GM12878 (cell line): Measurements from ENCODE around the gene GPR171. TPM values are rescaled to one million over a fixed set of nuclear protein-coding genes. Genes with fewer than 3 reads are reported as not detected.

ENCODE experiments used
- ATAC-seq: fragments of 200-7000 bp; cut with Tn5 transposase; 3 replicates; pipeline ENCODE4 v1.9.1; 2020; ENCODE audit warnings: mild to moderate bottlenecking, moderate library complexity
- BruUV-seq: library from RNA; stranded (reverse); fragments of 400-500 nt; replicated peaks from 2 replicates; lab custom pipeline; 2021; lab: Mats Ljungman, UMichigan
- CTCF ChIA-PET: fragments of 300-600 bp; sonication (Branson Sonifier 250); formaldehyde crosslinking; extraction: SDS; loops from one replicate; lab custom pipeline; 2021; ENCODE audit warnings: inconsistent platforms; lab: Yijun Ruan, JAX
- POLR2A ChIA-PET: fragments of 350-600 bp; formaldehyde crosslinking; extraction: SDS; loops from one replicate; lab custom pipeline; 2021; ENCODE audit warnings: inconsistent platforms; lab: Charles Lee
- RAD21 ChIA-PET: fragments of 300-600 bp; sonication (Branson Sonifier 250); formaldehyde crosslinking; loops from one replicate; lab custom pipeline; 2023; ENCODE audit warnings: antibody characterized with exemption; ENCODE audit not compliant: unreplicated experiment; lab: Charles Lee
- SMC1A ChIA-PET: fragments of 300-600 bp; sonication (Branson Sonifier 250); formaldehyde crosslinking; loops from one replicate; lab custom pipeline; 2023; ENCODE audit not compliant: unreplicated experiment, uncharacterized antibody; lab: Charles Lee
- DNase-seq: peaks from one replicate; pipeline ENCODE4 v3.0.0-alpha.2; 2011; ENCODE audit warnings: low read depth, low spot score
- FAIRE-seq: peaks from 3 replicates; lab custom pipeline; 2011; peaks lifted over from hg19 to GRCh38; lab: Jason Lieb, UNC
- H2AFZ ChIP-seq: 2 replicates; pipeline ENCODE4 v1.6.0; 2011; ENCODE audit warnings: low read depth, low read length, control low read depth; ENCODE audit not compliant: control insufficient read depth
- H3K27ac ChIP-seq: 2 replicates; pipeline ENCODE4 v1.5.1; 2011; ENCODE audit warnings: control low read depth; ENCODE audit not compliant: control insufficient read depth, insufficient read depth
- H3K27me3 ChIP-seq, 2 experiments: replicated peaks in 1 of 2; 2 replicates each; pipeline versions ENCODE4 v1.6.0 to v1.6.1; 2011; ENCODE audit warnings: low read length in 1 of 2; ENCODE audit not compliant: control insufficient read depth in 2 of 2, insufficient read depth in 2 of 2
- H3K36me3 ChIP-seq, 2 experiments: 2 replicates each; pipeline ENCODE4 v1.5.1; 2011; ENCODE audit warnings: low read length in 1 of 2; ENCODE audit not compliant: control insufficient read depth in 2 of 2, insufficient read depth in 2 of 2
- H3K4me1 ChIP-seq: 2 replicates; pipeline ENCODE4 v1.6.1; 2011; ENCODE audit warnings: mild to moderate bottlenecking, low read length, moderate library complexity, mixed read lengths; ENCODE audit not compliant: control insufficient read depth, insufficient read depth
- H3K4me2 ChIP-seq: 2 replicates; pipeline ENCODE4 v1.6.0; 2011; ENCODE audit warnings: control low read depth; ENCODE audit not compliant: control insufficient read depth, insufficient read depth
- H3K4me3 ChIP-seq: fragments of 200-600 bp; sonication (generic); 2 replicates; pipeline ENCODE4 v1.5.1; 2016
- H3K79me2 ChIP-seq: 2 replicates; pipeline ENCODE4 v1.6.0; 2011; ENCODE audit warnings: low read length; ENCODE audit not compliant: control insufficient read depth, insufficient read depth
- H3K9ac ChIP-seq: 2 replicates; pipeline ENCODE4 v1.8.0; 2011; ENCODE audit warnings: low read length, control low read depth, mixed read lengths; ENCODE audit not compliant: control insufficient read depth, insufficient read depth
- H3K9me3 ChIP-seq: replicated peaks from 3 replicates; pipeline ENCODE4 v1.5.1; 2011; ENCODE audit warnings: mild to moderate bottlenecking, low read length; ENCODE audit not compliant: control insufficient read depth, insufficient read depth
- H4K20me1 ChIP-seq: 2 replicates; pipeline ENCODE4 v1.6.0; 2011; ENCODE audit not compliant: control insufficient read depth, insufficient read depth
- HDAC2 ChIP-seq: fragments of 200-600 bp; sonication (generic); IDR thresholded peaks from 2 replicates; pipeline ENCODE4 v1.6.1; 2017
- HDAC6 ChIP-seq: fragments of 200-600 bp; sonication (generic); IDR thresholded peaks from one replicate; pipeline ENCODE4 v1.8.0; 2017; ENCODE audit warnings: antibody characterized with exemption; ENCODE audit not compliant: unreplicated experiment
- IKZF1 ChIP-seq: fragments of 450-650 bp; conservative IDR thresholded peaks from 2 replicates; pipeline ENCODE4 v1.6.1; 2017; ENCODE audit warnings: antibody characterized with exemption, mild to moderate bottlenecking
- IRF4 ChIP-seq: IDR thresholded peaks from 2 replicates; pipeline ENCODE4 v1.6.1; 2011; ENCODE audit warnings: low read depth, low read length
- JUNB ChIP-seq: IDR thresholded peaks from 2 replicates; pipeline ENCODE4 v1.6.1; 2016; ENCODE audit warnings: antibody characterized with exemption, mild to moderate bottlenecking
- NFXL1 ChIP-seq: fragments of 450-650 bp; IDR thresholded peaks from 2 replicates; pipeline ENCODE4 v1.6.1; 2017; ENCODE audit warnings: antibody characterized with exemption, mild to moderate bottlenecking, borderline replicate concordance
- NR2C2 ChIP-seq: IDR thresholded peaks from 2 replicates; pipeline ENCODE4 v1.6.1; 2011; ENCODE audit warnings: borderline replicate concordance, low read depth; ENCODE audit not compliant: control insufficient read depth, insufficient read length
- NR2F1 ChIP-seq: fragments of 450-650 bp; conservative IDR thresholded peaks from 2 replicates; pipeline ENCODE4 v1.6.1; 2017; ENCODE audit warnings: mild to moderate bottlenecking
- PAX8 ChIP-seq: fragments of 450-650 bp; IDR thresholded peaks from 2 replicates; pipeline ENCODE4 v1.6.1; 2017; ENCODE audit warnings: mild to moderate bottlenecking, moderate library complexity
- POU2F2 ChIP-seq: IDR thresholded peaks from 3 replicates; pipeline ENCODE4 v1.6.1; 2011; ENCODE audit warnings: low read depth, mild to moderate bottlenecking, low read length, borderline replicate concordance
- RBBP5 ChIP-seq: fragments of 200-600 bp; sonication (generic); conservative IDR thresholded peaks from 2 replicates; pipeline ENCODE4 v1.6.1; 2016
- RCOR1 ChIP-seq: conservative IDR thresholded peaks from 2 replicates; pipeline ENCODE4 v1.6.1; 2012; ENCODE audit warnings: low read depth, low read length, improper control_type of control experiment
- SMC3 ChIP-seq: IDR thresholded peaks from 2 replicates; pipeline ENCODE4 v1.6.1; 2011; ENCODE audit warnings: low read length, improper control_type of control experiment, borderline replicate concordance
- SREBF2 ChIP-seq: IDR thresholded peaks from 2 replicates; pipeline ENCODE4 v1.6.1; 2012; ENCODE audit warnings: mild to moderate bottlenecking, low read length
- ZNF384 ChIP-seq: IDR thresholded peaks from 2 replicates; pipeline ENCODE4 v1.6.1; 2012; ENCODE audit warnings: low read depth, mild to moderate bottlenecking, low read length, improper control_type of control experiment, borderline replicate concordance
- WGBS: methylation state at CpG from one replicate; pipeline ENCODE4 v1.1.6; 2016; ENCODE audit warnings: low lambda C conversion rate; ENCODE audit not compliant: insufficient replicate concordance, insufficient coverage; ENCODE audit errors: missing lambda C conversion rate; 5-methylcytosine and 5-hydroxymethylcytosine counted together
- in situ Hi-C: fragments of 300-500 bp; cut with MboI; formaldehyde crosslinking; loops from 9 replicates; pipeline ENCODE4 v1.14.3; 2018; ENCODE audit warnings: mixed read lengths
- intact Hi-C: fragments of 100-400 bp; cut with micrococcal nuclease; formaldehyde crosslinking; loops from one replicate; pipeline ENCODE4 v1.14.2; 2022; ENCODE audit not compliant: unreplicated experiment
- polyA plus RNA-seq, 11 experiments: library from polyadenylated mRNA; depleted of rRNA in 4 of 11; unstranded in 6 of 11; stranded (reverse) in 5 of 11; fragments of >200 nt; fragmentation: Nextera tagmentation in 4 of 11; fragmentation: Illumina TruSeq in 1 of 11; extraction: Ambion mirVana in 4 of 11; extraction: Trizol in 1 of 11; gene quantifications; 1 replicate in 1 of 11; 2 replicates in 10 of 11; pipeline versions ENCODE4 v1.2.1 to v1.2.3, GENCODE V29; 2011 to 2016; ENCODE audit warnings: inconsistent platforms in 2 of 11, missing spikeins in 2 of 11, low read depth in 1 of 11
- total RNA-seq, 4 experiments: library from RNA; depleted of rRNA in 3 of 4; stranded (reverse); fragments of >200 nt in 3 of 4; fragmentation: Illumina TruSeq in 1 of 4; extraction: Trizol in 1 of 4; gene quantifications; 2 replicates each; pipeline versions ENCODE4 v1.2.1 to v1.2.3, GENCODE V29; 2013 to 2021

The GPR171 gene
- total and polyA plus RNA-seq, 10 of the 15 experiments (the other 5 are each of a cell fraction or from before 2014, with no cell fraction given), result 0.05 to 0.07 TPM; not detected in 8

- Histone ChIP-seq H3K4me3 (no peak overlapping the region), H3K27me3 (no peaks in the 10 kb centered on the region), H3K27ac (no peak overlapping the region), H3K9ac (no peak overlapping the region), H3K4me2 (no peak overlapping the region), H3K36me3 (no peaks in the 10 kb centered on the region), H3K79me2 (no peaks in the 10 kb centered on the region), H4K20me1 (no peaks in the 10 kb centered on the region), H3K4me1 (no peaks in the 10 kb centered on the region; the same call in 1 of the 2 replicates), H3K9me3 (no peaks in the 10 kb centered on the region), H2AFZ (no peak overlapping the region)
- DNase-seq, result no peak
- ChIA-PET CTCF (interaction anchor here (1.4 kb wide), 1 partner anchor 38 kb away, joined by 3 read pairs; no protein-coding TSS in a partner anchor), POLR2A (no interaction called here), SMC1A (interaction anchor here (0.7 to 1.2 kb wide), 3 partner anchors 31 to 937 kb away, joined by 3 to 4 read pairs (median 3); no protein-coding TSS in a partner anchor), RAD21 (interaction anchor here (0.6 kb wide), 1 partner anchor 86 kb away, joined by 3 read pairs; no protein-coding TSS in a partner anchor)
- FAIRE-seq, result no peak
- WGBS, result 48% methylated on average over 3 of the region's 3 CpGs
- ATAC-seq, result no peak
- no TSS peak for BruUV-seq
- in situ Hi-C loops, result no loop called here
- intact Hi-C loops, result no loop called here
- TF ChIP-seq HDAC6 (no peak), SMC3 (no peak), SREBF2 (no peak), POU2F2 (no peak), RCOR1 (no peak), NR2F1 (no peak), NFXL1 (no peak), IKZF1 (no peak), ZNF384 (no peak), IRF4 (no peak), RBBP5 (no peak), HDAC2 (no peak), PAX8 (no peak), NR2C2 (no peak), JUNB (no peak)
Observed at GRCh38 chr3:151206201-151206600, 3.2 kb upstream of the GPR171 start.
